NCI-H146 treated with DMSO at 0.1 percent for 48 hours (cell line): ENCODE measurements around the gene RFC2.
"Not testable (repeated sequence)": the region's sequence is repeated elsewhere in the genome, so short reads cannot be mapped to it uniquely, and the experiment has no call there.

Experiments
- DNase-seq: peaks from one replicate; lab custom pipeline; 2025; ENCODE audit not compliant: unreplicated experiment; lab: John Stamatoyannopoulos, UW

The RFC2 gene

DNA sequence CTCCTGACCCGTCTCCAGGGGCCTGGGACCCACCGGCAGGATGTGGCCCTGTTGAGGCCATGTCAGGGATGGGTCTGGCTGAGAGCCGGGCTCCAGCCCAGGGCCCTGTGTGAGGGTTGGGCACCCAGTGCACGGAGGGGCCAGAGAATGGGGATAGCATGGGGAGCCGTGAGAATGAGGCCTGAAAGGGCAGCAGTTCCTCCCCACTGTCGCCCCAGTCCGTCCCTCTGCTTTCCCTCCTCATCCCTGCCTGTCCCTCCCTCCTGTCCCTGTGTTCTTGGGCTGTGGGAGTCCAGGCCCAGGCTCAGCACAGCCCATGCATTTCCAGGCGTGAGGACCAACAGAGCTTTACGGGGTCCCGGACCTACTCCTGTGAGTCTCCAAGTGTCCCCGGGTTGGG, 34.8 kb downstream of the RFC2 start:
- no peak for DNase-seq

DNA sequence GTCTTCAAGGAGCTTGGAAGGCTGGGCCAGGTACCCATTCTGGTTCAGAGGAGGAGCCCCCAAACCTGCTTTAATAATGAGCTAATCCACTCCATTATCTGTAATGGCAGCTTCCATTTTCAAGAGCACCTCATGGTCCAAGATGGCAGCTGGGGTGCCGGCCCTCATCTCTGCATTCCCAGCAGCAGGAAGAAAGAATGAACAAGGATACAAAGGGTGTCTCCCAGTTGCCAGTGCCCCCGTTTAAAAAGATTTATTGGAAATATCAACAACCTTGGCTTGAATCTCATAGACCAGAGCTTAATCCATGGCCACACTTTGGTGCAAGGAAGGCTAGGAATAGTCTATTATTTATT, 35.9 kb downstream of the RFC2 start:
- no peak for DNase-seq

DNA sequence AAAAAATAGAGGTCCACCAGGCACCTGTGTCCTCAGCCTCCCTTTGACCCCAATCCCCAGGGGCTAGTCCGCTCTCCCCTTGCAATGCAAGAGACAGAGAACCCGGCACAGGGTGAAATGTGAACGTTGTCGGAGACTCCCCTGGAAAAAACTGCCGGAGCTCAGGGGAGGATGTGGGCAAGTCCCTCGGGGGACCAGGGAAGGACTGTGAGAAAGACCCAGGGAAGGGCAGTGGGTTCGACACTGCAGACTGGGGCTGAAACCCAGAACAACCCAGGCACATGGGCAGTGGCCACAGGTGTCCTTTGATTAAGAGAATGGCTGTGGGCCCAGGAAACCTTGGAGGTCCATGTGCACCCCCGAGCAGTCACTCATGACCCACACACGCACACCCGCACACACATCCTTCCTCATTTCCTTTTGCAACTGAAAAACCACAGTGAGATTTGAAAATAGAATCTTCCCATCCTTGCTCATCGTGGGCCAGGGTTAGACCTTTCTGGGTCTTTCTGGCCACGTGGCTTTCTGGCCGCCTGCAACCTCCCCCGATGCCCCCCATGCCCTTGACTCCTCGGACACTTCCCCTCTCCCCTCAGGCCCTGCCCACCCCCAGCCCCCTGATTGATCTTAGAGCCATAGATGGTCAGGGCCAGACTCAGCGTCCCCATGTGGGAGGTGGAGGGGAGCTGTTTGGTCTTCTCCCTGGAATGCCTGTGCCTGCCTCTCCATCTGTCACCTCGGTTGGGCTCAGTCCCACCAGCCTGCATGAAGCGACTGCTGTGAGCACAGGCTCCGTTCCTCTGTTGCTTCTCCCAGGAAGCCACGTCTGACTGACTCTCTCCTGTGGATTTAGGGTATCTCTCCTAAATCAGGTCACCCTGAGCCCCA, 36.5 kb downstream of the RFC2 start:
- no peak for DNase-seq

DNA sequence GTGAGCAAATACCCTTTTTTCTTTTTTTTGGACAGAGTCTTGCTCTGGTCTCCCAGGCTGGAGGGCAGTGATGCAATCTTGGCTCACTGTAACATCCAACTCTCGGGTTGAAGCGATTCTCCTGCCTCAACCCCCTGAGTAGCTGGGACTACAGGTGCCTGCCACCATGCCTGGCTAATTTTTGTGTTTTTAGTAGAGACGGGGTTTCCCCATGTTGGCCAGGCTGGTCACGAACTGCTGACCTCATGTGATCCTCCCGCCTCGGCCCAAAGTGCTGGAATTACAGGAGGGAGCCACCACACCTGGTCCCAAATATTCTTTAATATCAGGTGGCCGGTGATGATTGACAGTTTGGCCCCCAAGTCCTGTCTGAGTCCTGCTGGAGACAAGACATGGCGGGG, 37.8 kb downstream of the RFC2 start:
- DNase-seq, result no peak

DNA sequence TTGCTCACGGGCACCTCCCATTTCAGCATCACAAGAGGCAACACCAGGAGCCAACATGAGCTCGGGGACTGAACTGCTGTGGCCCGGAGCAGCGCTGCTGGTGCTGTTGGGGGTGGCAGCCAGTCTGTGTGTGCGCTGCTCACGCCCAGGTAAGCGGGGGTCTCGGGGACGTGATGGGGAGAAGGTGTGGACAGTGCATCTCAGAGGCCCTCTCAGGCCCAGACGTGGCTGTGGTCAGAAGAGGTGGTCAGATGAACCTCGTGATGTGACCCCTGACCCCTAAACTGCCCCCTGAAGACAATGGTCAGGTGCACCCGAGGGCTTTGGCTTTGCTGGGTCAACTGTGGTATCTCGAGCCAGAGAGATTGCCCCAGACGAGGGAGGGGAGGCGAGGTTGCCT, 38.3 kb downstream of the RFC2 start:
- no peak for DNase-seq

DNA sequence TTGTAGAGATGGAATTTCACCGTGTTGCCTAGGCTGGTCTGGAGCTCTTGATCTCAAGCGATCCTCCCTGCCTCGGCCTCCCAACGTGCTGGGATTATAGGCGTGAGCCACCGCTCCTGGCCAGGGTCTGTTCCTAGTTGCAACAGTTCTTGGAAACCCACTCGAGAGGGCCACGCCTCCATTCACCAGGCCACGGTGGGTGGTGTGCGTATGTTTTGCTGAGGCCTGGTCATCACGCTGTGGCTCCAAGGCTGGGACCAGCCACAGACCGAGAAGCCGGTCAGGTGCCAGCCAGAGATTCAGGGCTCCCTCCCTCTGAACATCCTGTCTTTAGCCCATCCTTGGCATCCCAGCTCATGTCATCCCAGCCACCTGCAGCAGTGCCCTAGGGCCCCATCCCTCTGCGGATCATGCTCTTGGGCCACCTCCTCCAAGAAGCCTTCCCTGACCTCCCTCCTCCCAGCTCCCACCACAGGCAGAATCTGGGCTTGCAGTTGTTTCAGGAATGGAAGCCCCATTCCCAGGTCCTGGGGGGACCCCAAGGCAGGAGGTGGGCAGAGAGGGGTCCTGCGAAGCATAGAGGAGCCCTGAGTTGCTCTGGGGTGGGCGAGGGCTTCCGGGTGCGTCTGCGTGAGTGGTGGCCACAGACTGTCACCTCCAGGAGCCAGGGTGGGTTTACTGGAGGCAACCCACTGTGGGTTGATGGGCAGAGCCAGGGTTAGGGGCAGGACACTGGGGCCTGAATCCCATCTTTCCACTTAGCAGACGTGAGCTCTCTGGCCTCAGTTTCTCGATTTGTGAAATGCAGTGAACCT, 39.2 kb downstream of the RFC2 start:
- DNase-seq, result no peak

DNA sequence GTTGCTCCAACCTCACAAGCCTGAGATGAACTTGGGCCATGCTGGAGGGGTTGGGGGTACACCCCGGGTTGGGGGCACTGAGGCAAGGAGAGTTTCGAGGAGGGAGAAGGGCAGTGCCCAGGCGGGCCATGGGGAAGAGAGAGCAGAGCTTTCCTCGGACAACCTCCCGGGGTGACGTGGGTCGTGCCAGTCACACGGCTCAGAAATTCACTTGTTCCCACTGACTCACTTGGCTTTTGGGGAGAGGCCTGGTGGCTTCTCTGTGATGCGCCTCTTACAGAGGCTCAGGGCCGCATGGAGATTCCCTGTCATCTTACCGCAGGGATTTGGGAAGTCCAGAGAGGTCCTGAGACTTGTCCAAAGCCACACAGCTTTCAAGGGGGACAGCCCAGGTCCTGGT, 41.5 kb downstream of the RFC2 start:
- DNase-seq, result no peak

DNA sequence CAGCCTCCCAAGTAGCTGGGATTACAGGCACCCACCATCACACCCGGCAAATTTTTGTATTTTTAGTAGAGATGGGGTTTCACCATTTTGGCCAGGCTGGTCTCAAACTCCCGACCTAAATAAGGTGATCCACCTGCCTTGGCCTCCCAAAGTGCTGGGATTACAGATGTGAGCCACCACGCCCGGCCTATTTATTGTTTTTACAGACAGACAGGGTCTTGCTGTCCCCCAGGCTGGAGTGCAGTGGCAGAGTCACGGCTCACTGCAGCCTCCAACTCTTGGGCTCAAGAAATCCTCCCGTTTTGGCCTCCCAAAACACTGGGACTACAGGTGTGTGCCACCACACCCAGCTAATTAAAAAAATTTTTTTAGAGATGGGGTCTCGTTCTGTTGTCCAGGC, 46.0 kb downstream of the RFC2 start:
- not testable (repeated sequence) for DNase-seq

DNA sequence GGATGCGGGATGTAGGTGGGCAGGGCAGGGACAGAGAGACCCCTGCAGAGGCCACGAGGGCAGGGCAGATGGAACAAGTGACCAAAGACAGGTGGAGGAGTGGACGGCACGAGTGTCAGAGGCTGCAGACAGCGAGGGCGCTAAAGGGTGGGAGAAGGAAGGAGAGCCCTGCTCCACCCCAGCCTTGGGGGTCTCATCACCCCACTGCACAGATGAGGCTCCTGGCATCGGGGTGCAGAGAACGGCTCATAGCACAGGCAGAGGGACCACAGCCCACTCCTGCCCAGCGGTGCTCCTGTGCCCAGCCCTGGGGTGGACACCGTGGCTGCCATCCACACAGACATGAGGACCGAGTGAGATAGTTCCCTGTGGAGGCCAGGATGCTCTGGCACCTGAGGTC, 46.6 kb downstream of the RFC2 start:
- DNase-seq, result no peak

DNA sequence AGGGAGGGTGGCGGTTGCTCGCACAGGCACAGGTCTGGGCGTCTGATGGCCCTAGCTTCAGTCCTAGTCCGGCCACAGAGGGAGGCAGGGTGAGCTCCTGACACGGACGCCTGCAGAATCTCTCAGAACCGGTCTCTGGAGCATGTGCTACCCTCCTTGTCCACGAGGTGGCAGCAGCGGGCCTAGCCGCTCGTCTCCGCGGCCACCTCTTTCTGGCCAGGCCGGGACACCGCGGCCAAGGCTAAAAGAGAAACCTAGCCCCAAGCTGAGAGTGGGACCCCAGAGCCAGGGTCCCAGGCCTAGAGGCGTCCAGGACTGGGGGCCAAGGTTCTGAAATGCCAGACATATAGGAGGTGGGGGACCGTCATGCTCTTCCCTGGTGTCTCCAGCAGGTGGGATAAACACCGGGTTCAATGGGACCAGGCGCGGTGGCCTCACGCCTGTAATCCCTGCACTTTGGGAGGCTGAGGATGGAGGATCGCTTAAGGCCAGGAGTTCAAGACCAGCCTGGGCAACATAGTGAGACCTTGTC, 47.5 kb downstream of the RFC2 start:
- DNase-seq, result no peak

DNA sequence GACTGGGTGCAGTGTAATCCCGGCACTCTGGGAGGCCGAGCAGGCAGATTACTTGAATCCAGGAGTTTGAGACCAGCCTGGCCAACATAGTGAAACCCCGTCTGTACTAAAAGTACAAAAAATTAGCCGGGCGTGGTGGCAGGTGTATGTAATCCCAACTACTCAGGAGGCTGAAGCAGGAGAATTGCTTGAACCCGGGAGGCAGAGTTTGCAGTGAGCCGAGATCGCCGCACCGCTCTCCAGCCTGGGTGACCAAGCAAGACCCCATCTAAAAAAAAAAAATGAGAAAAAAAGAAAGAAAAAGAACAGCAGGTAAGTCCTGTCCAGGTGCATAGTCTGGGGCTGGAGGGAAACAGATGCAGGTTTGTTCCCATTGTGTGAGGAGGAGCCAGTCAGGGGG, 48.1 kb downstream of the RFC2 start:
- not testable (repeated sequence) for DNase-seq

DNA sequence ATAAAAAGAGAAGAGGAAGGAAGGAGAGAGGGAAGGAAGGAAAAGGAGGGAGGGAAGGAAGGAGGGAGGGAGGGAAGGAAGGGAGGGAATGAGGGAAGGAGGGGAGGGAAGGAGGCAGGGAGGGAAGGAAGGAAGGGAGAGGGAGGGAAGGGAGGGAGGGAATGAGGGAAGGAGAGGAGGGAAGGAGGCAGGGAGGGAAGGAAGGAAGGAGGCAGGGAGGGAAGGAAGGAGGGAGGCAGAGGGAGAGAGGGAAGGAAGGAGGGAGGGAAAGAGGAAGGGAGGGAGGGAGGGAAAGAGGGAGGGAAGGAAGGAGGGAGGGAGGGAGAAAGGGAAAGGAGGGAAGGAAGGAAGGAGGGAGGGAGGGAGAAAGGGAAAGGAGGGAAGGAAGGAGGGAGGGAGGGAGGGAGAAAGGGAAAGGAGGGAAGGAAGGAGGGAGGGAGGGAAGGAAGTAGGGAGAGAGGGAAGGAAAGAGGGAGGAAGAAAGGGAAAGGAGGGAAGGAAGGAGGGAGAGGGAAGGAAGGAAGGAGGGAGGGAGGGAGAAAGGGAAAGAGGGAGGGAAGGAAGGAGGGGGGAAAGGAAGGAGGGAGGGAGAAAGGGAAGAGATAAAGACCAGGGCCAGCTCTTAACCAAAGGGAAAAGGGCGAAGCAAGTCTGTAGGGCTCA, 50.1 kb downstream of the RFC2 start:
- DNase-seq, result no peak

DNA sequence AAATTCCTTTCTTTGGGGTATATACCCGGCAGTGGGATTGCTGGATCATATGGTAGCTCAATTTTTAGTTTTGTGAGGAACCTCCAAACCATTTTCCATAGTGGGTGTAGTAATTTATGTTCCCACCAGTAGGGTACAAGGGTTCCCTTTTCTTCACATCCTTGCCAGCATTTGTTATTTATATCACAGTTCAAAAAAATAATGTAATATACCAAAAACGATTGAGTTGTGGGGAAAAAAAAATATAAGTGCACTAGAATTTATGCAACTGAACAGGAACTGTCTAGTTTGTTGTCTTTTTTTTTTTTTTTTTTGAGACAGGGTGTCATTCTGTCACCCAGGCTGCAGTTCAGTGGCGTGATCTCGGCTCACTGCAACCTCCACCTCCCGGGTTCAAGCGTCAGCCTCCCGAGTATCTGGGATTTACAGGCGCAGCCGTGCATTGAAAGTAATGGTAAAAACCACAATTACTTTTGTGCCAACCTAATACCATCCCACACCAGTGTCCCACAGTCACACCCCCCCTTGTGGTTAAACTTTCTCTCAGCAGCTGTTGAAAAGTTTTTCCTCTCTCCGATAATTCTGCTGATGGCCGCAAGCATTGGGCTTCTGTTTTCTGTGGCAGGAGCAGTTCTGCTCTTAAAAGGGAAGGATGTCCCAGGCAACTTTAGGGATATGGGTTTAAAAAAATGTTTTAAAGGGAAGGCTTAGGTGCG, 51.2 kb downstream of the RFC2 start:
- DNase-seq, result no peak

DNA sequence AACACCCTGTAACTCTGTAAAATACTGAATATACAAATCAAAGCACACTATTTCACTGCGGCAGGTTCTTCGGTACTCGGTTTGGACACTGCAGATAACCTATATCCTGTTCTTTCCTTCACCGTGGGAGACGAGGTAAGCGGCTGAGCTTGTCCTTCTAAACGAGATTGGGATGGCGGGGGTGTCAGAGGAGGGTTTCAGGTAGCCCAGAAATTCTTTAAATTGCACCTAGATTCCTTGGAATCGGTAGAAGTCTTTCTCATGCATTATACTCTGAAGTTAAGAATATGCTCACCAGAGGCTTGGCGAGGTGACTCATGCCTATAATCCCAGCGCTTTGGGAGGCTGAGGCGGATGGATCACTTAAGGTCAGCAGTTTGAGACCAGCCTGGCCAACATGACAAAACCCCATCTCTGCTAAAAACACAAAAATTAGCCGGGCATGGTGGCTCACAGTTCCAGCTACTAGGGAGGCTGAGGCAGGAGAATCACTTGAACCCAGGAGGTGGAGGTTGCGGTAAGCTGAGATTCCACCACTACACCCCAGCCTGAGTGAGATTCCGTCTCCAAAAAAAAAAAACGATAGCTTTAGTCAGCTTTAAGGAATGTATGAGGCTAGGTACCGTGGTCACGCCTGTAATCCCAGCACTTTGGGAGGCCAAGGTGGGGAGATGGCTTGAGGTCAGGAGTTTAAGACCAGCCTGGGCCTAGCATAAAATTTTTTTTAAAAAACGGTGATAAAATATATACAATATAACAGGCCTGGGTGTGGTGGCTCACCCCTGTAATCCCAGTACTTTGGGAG, 54.4 kb downstream of the RFC2 start:
- no peak for DNase-seq

DNA sequence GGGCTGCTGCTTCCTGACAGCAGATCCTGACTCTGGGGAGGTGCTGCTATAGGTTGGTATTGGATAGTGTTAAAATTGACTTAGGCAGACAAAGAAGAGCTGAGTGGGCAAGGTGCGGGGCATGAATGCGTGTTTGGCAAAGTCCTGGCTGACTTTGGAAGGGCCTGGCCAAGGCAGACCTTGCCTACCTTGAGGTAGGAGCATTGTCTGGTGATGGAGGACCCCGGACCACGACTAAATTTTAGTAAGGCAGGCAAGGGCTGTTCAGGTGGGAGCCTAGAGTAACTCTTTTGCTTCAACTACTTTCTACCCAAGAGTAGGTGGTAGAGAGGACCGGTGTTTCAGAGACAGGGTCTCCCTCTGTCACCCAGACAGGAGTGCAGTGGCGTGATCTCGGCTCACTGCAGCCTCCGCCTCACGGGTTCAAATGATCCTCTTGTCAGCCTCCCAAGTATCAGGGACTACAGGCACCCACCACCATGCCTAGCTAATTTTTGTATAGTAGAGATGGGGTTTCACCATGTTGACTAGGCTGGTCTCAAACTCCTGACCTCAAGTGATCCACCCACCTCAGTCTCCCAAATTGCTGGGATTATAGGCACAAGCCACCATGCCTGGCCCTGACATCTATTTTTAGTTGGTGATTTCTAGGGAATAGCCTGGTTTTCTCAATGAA, 56.6 kb downstream of the RFC2 start:
- DNase-seq, result no peak

DNA sequence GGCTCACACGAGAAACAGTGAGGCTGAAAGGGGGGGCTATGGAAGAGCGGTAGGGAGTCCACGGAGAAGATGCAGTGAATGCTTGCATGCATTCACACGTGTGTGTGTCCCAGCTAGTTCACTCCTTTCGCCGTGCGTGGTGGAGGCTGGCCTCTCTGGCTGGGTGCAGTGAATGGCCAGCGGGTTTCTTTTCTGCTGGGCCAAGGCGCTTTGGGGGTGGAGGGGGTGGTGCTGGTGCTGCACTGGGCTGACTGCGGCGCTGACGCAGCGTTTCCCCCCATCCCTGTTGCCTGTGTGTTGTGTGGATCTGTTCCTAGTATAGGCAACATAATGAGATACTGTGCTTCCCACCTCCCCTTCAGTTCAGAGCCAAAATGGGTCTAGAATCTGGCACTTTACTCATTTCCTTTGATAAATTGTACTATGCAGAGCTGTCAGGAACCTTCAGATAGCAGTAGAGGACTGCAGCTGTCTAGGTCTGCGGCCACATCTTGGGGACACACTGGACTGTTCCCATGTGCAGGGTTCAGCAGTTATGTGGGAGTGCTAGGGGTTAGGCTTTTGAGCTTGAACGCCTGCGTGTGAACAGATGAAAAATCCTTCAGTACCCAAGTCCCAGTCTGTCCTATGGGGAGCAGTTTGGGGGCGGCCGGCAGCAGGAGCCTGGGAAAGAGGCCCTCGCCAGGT, 58.1 kb downstream of the RFC2 start:
- not testable (repeated sequence) for DNase-seq

DNA sequence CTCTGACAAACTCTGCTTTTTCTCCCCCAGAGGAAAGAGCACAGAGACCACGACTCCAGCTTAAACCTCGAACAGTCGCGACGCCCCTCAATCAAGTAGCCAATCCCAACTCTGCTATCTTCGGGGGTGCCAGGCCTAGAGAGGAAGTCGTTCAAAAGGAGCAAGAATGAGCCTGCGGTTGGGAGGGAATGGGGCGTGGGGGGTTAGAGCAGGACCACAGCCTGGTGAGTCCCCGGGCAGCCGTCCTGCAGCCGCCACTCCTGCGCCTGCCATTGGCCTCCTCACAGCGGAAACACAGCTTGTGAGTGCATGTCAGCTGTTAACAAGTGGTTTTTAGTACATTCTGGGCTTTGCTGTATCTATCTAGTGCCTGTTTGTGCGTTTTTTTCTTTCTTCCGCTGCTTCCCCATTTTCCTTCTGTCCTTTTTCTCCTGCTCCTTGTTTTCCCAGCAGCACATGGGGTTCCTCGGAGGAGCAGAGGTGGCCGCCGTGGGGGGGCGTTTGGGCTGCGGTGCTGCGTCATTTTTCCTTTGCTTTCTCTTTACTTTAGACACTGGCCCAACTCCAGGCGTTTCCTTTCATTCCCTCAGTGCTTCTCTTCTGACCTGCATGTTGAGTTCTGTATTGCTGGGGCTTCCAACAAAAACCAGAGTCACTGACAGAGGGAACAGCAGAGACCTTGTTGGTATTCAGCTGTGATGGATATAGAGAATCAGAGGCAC, 58.9 kb downstream of the RFC2 start:
- not testable (repeated sequence) for DNase-seq

DNA sequence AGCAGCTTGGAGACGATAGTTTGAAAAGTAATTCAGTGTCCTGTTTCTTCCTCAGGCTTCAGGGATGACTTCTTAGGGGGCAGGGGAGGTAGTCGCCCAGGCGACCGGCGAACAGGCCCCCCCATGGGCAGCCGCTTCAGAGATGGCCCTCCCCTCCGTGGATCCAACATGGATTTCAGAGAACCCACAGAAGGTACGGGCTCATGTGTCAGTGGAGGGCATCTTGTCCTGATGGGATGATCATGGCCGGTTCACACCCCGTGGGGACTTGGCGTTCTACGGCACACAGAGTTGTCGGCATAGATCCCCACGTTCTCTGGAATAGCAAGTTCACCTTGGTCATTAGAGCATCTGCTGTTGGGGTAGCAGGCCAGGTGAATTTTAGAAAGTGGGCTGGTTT, 59.5 kb downstream of the RFC2 start:
- DNase-seq, result no peak
